Trophoblast cell (in vitro differentiated cells and primary cell): ENCODE data around the gene TMEM141.
"Not testable (repeated sequence)": the region's sequence is repeated elsewhere in the genome, so short reads cannot be mapped to it uniquely, and the experiment has no call there.

Source experiments
- DNase-seq, 2 donors: peaks; one replicate each; pipeline ENCODE4 v3.0.0-alpha.2; 2016
- H2AFZ ChIP-seq: 2 replicates; pipeline ENCODE4 v1.6.1; 2013; ENCODE audit warnings: low read length, moderate library complexity, mild to moderate bottlenecking; ENCODE audit not compliant: insufficient read depth, poor library complexity
- H2AK5ac ChIP-seq: 2 replicates; pipeline ENCODE4 v1.6.1; 2013; ENCODE audit warnings: mild to moderate bottlenecking, low read length
- H2BK120ac ChIP-seq: 2 replicates; pipeline ENCODE4 v1.6.1; 2013; ENCODE audit warnings: low read length, mild to moderate bottlenecking, moderate library complexity; ENCODE audit not compliant: insufficient read depth, poor library complexity
- H2BK12ac ChIP-seq: 2 replicates; pipeline ENCODE4 v1.6.1; 2013; ENCODE audit warnings: mild to moderate bottlenecking, low read length, moderate library complexity
- H2BK5ac ChIP-seq: 2 replicates; pipeline ENCODE4 v1.6.1; 2013; ENCODE audit warnings: low read length, low read depth, moderate library complexity, mild to moderate bottlenecking; ENCODE audit not compliant: poor library complexity
- H3K14ac ChIP-seq: 2 replicates; pipeline ENCODE4 v1.6.1; 2013; ENCODE audit warnings: mild to moderate bottlenecking, low read length
- H3K18ac ChIP-seq: 2 replicates; pipeline ENCODE4 v1.6.1; 2013; ENCODE audit warnings: mild to moderate bottlenecking, low read length
- H3K23ac ChIP-seq: 2 replicates; pipeline ENCODE4 v1.6.1; 2013; ENCODE audit warnings: low read length
- H3K27ac ChIP-seq: 2 replicates; pipeline ENCODE4 v1.5.1; 2013; ENCODE audit warnings: low read depth, mild to moderate bottlenecking, inconsistent platforms, low read length, moderate library complexity
- H3K27me3 ChIP-seq: 2 replicates; pipeline ENCODE4 v1.6.1; 2013; ENCODE audit warnings: inconsistent platforms, mild to moderate bottlenecking, low read length, moderate library complexity; ENCODE audit not compliant: insufficient read depth
- H3K36me3 ChIP-seq, 2 experiments: 1 replicate in 1 of 2; 2 replicates in 1 of 2; pipeline ENCODE4 v1.6.1; 2013; ENCODE audit warnings: low read length in 2 of 2, mild to moderate bottlenecking in 2 of 2, moderate library complexity in 1 of 2; ENCODE audit not compliant: insufficient read depth in 2 of 2, control insufficient read depth in 1 of 2
- H3K4ac ChIP-seq: 2 replicates; pipeline ENCODE4 v1.6.1; 2013; ENCODE audit warnings: low read depth, mild to moderate bottlenecking, low read length, moderate library complexity
- H3K4me1 ChIP-seq, 2 experiments: 1 replicate in 1 of 2; 2 replicates in 1 of 2; pipeline ENCODE4 v1.6.1; 2013; ENCODE audit warnings: low read length in 2 of 2, mild to moderate bottlenecking in 2 of 2, moderate library complexity in 1 of 2; ENCODE audit not compliant: insufficient read depth in 2 of 2, control insufficient read depth in 1 of 2
- H3K4me2 ChIP-seq: 2 replicates; pipeline ENCODE4 v1.6.1; 2013; ENCODE audit warnings: inconsistent platforms, mild to moderate bottlenecking, low read length, moderate library complexity
- H3K4me3 ChIP-seq: 2 replicates; pipeline ENCODE4 v1.5.1; 2013; ENCODE audit warnings: mild to moderate bottlenecking, low read depth, low read length, inconsistent platforms
- H3K79me1 ChIP-seq: one replicate; pipeline ENCODE4 v1.6.1; 2013; ENCODE audit warnings: low read length
- H3K79me2 ChIP-seq: 2 replicates; pipeline ENCODE4 v1.6.1; 2013; ENCODE audit warnings: low read length, mild to moderate bottlenecking; ENCODE audit not compliant: control insufficient read depth, insufficient read depth, poor library complexity
- H3K9ac ChIP-seq: 2 replicates; pipeline ENCODE4 v1.6.1; 2013; ENCODE audit warnings: mild to moderate bottlenecking, low read length
- H3K9me3 ChIP-seq: 2 replicates; pipeline ENCODE4 v1.6.1; 2013; ENCODE audit warnings: low read depth, mild to moderate bottlenecking, control low read depth, inconsistent platforms, low read length; ENCODE audit not compliant: insufficient read depth
- H4K12ac ChIP-seq: 2 replicates; pipeline ENCODE4 v1.6.1; 2013; ENCODE audit warnings: low read depth, mild to moderate bottlenecking, low read length, moderate library complexity
- H4K8ac ChIP-seq: 2 replicates; pipeline ENCODE4 v1.6.1; 2013; ENCODE audit warnings: low read depth, mild to moderate bottlenecking, low read length, moderate library complexity
- H4K91ac ChIP-seq: one replicate; pipeline ENCODE4 v1.6.1; 2013; ENCODE audit warnings: low read depth, mild to moderate bottlenecking, low read length, moderate library complexity
- WGBS: extraction: QIAGEN DNeasy Blood & Tissue Kit; methylation state at CpG from one replicate; pipeline ENCODE4 v1.1.7; 2013; ENCODE audit warnings: missing lambda C conversion rate; ENCODE audit not compliant: insufficient read length, insufficient coverage; ENCODE audit errors: extremely low coverage; 5-methylcytosine and 5-hydroxymethylcytosine counted together

Gene TMEM141

DNA sequence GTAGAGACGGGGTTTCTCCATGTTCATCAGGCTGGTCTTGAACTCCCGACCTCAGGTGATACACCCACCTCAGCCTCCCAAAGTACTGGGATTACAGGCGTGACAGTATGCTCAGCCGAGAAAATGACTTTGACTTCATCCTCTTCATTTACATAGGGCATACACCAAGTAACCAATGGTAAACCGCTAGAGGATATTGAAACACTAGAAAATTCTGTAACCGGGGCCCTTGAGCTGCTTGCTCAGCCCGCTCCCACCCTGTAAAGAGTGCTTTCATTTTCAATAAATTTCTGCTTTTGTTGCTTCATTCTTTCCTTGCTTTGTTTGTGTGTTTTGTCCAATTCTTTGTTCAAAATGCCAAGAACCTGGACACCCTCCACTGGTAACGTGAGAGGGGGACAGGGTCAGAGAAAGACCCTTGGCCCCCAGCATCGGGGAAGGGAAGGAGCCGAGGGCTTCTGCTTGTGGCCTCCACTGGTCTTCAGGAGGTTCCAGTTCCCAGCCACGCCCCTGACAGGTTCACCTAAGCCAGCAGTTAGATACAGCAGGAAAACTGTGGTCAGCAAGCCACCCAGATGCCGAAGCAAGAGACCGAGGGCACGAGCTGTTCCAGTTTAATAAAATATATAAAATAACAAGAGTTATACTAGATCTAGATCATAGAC lies 25.3 kb upstream of the TMEM141 start:
- H2AK5ac ChIP-seq, H3K4me3 ChIP-seq, H3K23ac ChIP-seq, H2BK5ac ChIP-seq, H3K9ac ChIP-seq, H3K4me2 ChIP-seq, H4K8ac ChIP-seq, H2BK12ac ChIP-seq, H3K14ac ChIP-seq, H3K9me3 ChIP-seq, H3K36me3 ChIP-seq, H3K79me1 ChIP-seq, H2AFZ ChIP-seq, H4K91ac ChIP-seq, H2BK120ac ChIP-seq, H3K27ac ChIP-seq, H4K12ac ChIP-seq, H3K79me2 ChIP-seq, DNase-seq, H3K18ac ChIP-seq, H3K27me3 ChIP-seq, H3K4ac ChIP-seq: not testable (repeated sequence)
- no CpG with 5 or more reads among the region's 14 CpGs for WGBS
- peaks cover 10 to 12% of the 10 kb centered on the region in 2 experiments for H3K4me1 ChIP-seq

DNA sequence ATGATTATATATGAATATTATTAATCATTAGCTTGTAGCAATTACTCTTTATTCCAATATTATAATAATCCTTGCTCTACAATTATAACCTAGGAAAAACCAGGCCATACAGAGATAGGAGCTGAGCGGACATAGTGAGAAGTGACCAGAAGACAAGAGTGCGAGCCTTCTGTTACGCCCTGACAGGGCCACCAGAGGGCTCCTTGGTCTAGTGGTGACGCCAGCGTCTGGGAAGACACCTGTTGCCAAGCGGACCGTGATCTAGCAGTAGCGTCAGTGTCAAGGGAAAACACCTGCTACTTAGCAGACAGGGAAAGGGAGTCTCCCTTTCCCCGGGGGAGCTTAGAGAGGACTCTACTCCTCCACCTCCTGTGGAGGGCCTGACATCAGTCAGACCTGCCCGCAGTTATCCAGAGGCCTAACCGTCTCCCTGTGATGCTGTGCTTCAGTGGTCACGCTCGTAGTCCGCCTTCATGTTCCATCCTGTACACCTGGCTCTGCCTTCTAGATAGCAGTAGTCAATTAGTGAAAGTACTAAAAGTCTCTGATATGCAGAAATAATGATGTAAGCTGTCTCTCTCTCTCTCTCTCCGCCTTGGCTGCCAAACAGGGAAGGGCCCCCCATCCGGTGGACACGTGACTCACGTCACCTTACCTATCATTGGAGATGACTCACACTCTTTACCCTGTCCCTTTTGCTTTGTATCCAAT lies 24.6 kb upstream of the TMEM141 start:
- H3K4me2 ChIP-seq, H3K27ac ChIP-seq, H3K14ac ChIP-seq, H3K4ac ChIP-seq, H3K9ac ChIP-seq, H3K27me3 ChIP-seq, H4K91ac ChIP-seq, H3K36me3 ChIP-seq, H3K79me2 ChIP-seq, H3K18ac ChIP-seq, H2BK5ac ChIP-seq, H3K4me3 ChIP-seq, H2AFZ ChIP-seq, H2BK120ac ChIP-seq, H3K79me1 ChIP-seq, H4K8ac ChIP-seq, H3K9me3 ChIP-seq, H3K23ac ChIP-seq, H4K12ac ChIP-seq, H2BK12ac ChIP-seq, H2AK5ac ChIP-seq: not testable (repeated sequence)
- no CpG with 5 or more reads among the region's 18 CpGs for WGBS
- H3K4me1 ChIP-seq = peaks cover 9 to 12% of the 10 kb centered on the region in 2 experiments
- DNase-seq = peak; percentile 46 to 52

DNA sequence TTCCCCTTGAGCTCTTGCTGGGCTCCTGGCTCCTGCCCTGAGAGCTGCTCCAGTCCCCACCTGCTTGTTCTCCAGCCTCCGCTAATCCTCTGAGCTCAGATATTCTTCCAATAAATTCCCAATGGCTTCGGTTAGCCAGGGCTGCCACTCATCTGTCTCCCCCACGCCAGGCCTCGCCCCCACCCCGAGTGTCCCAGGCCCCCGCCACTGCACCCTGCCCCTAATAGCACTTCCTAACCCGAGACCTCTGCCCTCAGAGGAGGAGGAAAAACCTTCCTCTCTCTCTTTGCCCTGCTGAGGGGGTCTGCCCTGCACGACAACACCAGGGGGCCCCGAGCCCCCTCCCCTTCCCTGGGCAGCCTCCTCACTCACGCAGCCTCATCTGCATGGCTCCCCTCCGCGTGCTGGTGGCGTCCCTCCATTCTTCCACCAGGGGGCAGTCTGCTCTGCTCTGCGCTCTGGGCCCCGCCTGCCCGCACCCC lies 21.4 kb upstream of the TMEM141 start:
- H3K4me2 ChIP-seq = no peak overlapping the region
- H2BK5ac ChIP-seq = no peak overlapping the region
- H3K79me1 ChIP-seq = no peaks in the 10 kb centered on the region
- H2BK120ac ChIP-seq = no peak overlapping the region
- H3K14ac ChIP-seq = no peak overlapping the region
- peaks cover 13% of the 10 kb centered on the region for H3K9me3 ChIP-seq
- H2AK5ac ChIP-seq = no peak overlapping the region
- H3K4me1 ChIP-seq = no peaks in the 10 kb centered on the region
- H3K27ac ChIP-seq = no peak overlapping the region
- H3K4me3 ChIP-seq = no peak overlapping the region
- H4K12ac ChIP-seq = no peak overlapping the region
- no peaks in the 10 kb centered on the region for H3K27me3 ChIP-seq
- H3K36me3 ChIP-seq = no peaks in the 10 kb centered on the region
- no CpG with 5 or more reads among the region's 16 CpGs for WGBS
- no peak overlapping the region for H3K9ac ChIP-seq
- no peak overlapping the region for H4K8ac ChIP-seq
- H3K79me2 ChIP-seq = no peaks in the 10 kb centered on the region
- H3K18ac ChIP-seq = no peak overlapping the region
- H4K91ac ChIP-seq = no peak overlapping the region
- no peak overlapping the region for H3K23ac ChIP-seq
- no peak overlapping the region for H3K4ac ChIP-seq
- H2AFZ ChIP-seq = peak overlapping the region; percentile 61
- H2BK12ac ChIP-seq = no peak overlapping the region
- peak in 1 of 2 donors; percentile 25 for DNase-seq

DNA sequence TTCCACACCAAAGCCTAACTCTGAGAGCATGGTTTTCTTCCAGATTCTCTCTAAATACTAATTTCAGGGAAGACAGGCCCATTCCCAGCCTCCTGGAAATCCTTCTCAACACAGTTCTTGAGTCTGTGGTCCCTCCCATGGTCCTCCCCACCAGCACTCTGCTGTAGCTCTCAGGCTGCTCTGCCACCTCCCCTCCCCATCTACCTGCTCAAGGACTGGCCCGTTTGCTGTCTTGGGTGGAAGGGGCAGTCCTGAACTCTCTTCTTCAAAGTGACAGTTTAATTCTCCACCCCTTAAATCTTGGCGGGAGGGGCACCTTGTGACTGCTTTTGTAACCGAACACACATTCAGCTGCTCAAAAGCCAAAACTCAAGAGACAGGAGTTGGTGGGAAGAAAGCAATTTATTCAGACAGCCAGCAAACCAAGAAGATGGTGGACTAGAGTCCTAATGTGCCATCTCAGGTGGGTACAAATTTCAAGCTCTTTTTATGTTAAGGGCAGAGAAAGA lies 19.2 kb upstream of the TMEM141 start:
- no peak overlapping the region for H3K4me3 ChIP-seq
- no peak overlapping the region for H2BK120ac ChIP-seq
- no CpG with 5 or more reads among the region's 3 CpGs for WGBS
- H2BK12ac ChIP-seq = no peak overlapping the region
- no peaks in the 10 kb centered on the region for H3K79me1 ChIP-seq
- H2AFZ ChIP-seq = no peak overlapping the region
- no peaks in the 10 kb centered on the region for H3K4me1 ChIP-seq
- DNase-seq = no peak
- no peak overlapping the region for H2BK5ac ChIP-seq
- H3K9me3 ChIP-seq = peaks cover 9% of the 10 kb centered on the region
- H3K36me3 ChIP-seq = no peaks in the 10 kb centered on the region
- no peak overlapping the region for H3K4me2 ChIP-seq
- H4K91ac ChIP-seq = no peak overlapping the region
- H3K9ac ChIP-seq = no peak overlapping the region
- H4K12ac ChIP-seq = no peak overlapping the region
- H3K27ac ChIP-seq = no peak overlapping the region
- no peak overlapping the region for H3K4ac ChIP-seq
- H3K23ac ChIP-seq = no peak overlapping the region
- H2AK5ac ChIP-seq = no peak overlapping the region
- no peaks in the 10 kb centered on the region for H3K27me3 ChIP-seq
- H4K8ac ChIP-seq = no peak overlapping the region
- no peaks in the 10 kb centered on the region for H3K79me2 ChIP-seq
- no peak overlapping the region for H3K14ac ChIP-seq
- no peak overlapping the region for H3K18ac ChIP-seq
